Measurements from ENCODE around the gene TRIM68.

The TRIM68 gene

DNA sequence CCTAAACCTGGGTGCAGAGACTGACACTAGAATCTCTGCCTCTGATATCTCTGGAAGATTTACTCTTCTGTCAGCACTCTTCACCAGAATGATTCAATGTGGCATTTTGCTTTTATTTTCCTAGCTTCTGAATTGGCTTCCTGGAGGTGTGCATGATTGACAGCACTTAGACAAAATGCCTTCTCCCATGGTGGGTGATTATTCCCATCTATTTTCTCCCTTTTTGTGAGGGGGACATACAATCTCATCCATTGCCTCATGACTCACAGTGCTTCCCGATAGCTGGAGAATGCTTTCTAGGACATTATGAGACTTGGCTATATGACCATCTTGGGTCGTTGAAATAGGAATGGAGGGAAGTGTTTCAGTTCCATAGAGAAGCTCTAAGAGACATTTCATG is 4.0 kb upstream of the TRIM68 start:
- Histone ChIP-seq H3K9ac (ENCODE audit: low read length) (no peak overlapping the region), H4K20me1 (ENCODE audit: insufficient read depth, low read length) (no peaks in the 10 kb centered on the region), H2AFZ (ENCODE audit: low read depth, low read length) (no peak overlapping the region), H3K27ac (ENCODE audit: low read length) (no peak overlapping the region), H3K9me3 (ENCODE audit: insufficient read depth, low read length) (no peaks in the 10 kb centered on the region), H3K36me3 (replicated peaks; ENCODE audit: low read depth, low read length) (no peaks in the 10 kb centered on the region), H3K4me3 (ENCODE audit: low read length) (no peak overlapping the region), H3K4me2 (ENCODE audit: low read length) (no peak overlapping the region), H3K79me2 (ENCODE audit: low read length) (peaks cover 4% of the 10 kb centered on the region; the same call in 1 of the 2 replicates), H3K4me1 (ENCODE audit: low read length) (peaks cover 18% of the 10 kb centered on the region), H3K27me3 (ENCODE audit: low read depth, low read length) (no peaks in the 10 kb centered on the region)
- no peak for TF ChIP-seq EZH2phosphoT487 (IDR thresholded peaks at IDR 0.05; ENCODE audit: low read depth)
- TF ChIP-seq, protein P1, sequence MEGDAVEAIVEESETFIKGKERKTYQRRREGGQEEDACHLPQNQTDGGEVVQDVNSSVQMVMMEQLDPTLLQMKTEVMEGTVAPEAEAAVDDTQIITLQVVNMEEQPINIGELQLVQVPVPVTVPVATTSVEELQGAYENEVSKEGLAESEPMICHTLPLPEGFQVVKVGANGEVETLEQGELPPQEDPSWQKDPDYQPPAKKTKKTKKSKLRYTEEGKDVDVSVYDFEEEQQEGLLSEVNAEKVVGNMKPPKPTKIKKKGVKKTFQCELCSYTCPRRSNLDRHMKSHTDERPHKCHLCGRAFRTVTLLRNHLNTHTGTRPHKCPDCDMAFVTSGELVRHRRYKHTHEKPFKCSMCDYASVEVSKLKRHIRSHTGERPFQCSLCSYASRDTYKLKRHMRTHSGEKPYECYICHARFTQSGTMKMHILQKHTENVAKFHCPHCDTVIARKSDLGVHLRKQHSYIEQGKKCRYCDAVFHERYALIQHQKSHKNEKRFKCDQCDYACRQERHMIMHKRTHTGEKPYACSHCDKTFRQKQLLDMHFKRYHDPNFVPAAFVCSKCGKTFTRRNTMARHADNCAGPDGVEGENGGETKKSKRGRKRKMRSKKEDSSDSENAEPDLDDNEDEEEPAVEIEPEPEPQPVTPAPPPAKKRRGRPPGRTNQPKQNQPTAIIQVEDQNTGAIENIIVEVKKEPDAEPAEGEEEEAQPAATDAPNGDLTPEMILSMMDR (IDR thresholded peaks at IDR 0.05; ENCODE audit: low read depth, low read length): no peak

DNA sequence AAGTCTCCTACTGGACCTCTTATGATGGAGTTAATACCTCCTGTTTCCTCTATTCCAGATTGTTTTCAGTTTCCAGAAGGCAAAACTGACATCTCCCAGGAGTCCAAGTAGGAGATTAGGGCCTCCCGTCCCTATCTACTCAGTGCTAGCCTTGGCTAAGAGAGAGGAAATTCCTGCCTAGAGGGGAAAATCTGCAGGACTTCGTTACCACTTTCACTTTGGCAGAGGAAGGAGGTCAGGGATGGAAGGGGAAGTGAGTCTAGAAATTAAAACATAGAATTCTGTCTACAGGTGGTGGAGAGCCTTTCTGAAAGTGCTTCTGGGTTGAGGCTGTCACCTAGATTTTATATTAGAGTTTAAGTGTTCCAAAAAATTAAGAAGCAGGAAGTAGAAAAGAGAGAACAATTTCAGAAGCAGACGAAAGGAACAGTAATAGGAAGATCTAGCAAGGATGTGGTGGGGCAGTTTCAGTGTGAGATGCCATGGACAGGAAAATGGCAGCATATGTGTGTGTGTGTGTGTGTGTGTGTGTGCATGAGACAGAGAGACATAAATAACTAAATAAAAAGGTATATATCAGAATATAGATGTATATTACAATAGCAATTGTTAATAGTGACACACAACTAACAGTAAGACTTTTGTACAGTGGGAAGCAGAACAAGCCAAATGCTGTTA is 2.4 kb upstream of the TRIM68 start:
- H3K79me2 ChIP-seq (ENCODE audit: low read length): peaks cover 4% of the 10 kb centered on the region; the same call in 1 of the 2 replicates
- H3K27ac ChIP-seq (ENCODE audit: low read length): no peak overlapping the region
- H3K4me2 ChIP-seq (ENCODE audit: low read length): peak overlapping the region; percentile 53
- H3K4me3 ChIP-seq (ENCODE audit: low read length): peak overlapping the region; percentile 44
- no peaks in the 10 kb centered on the region for H3K36me3 ChIP-seq (replicated peaks; ENCODE audit: low read depth, low read length)
- H2AFZ ChIP-seq (ENCODE audit: low read depth, low read length): peak overlapping the region; percentile 95
- no peaks in the 10 kb centered on the region for H3K27me3 ChIP-seq (ENCODE audit: low read depth, low read length)
- no peak for TF ChIP-seq EZH2phosphoT487 (IDR thresholded peaks at IDR 0.05; ENCODE audit: low read depth)
- TF ChIP-seq, protein P1 (IDR thresholded peaks at IDR 0.05; ENCODE audit: low read depth, low read length): no peak
- peaks cover 21% of the 10 kb centered on the region for H3K4me1 ChIP-seq (ENCODE audit: low read length)
- no peaks in the 10 kb centered on the region for H4K20me1 ChIP-seq (ENCODE audit: insufficient read depth, low read length)
- H3K9me3 ChIP-seq (ENCODE audit: insufficient read depth, low read length): no peaks in the 10 kb centered on the region
- H3K9ac ChIP-seq (ENCODE audit: low read length): 0 out of 2 replicates have a peak overlapping the region, but pooled peaks have one; percentile 16

DNA sequence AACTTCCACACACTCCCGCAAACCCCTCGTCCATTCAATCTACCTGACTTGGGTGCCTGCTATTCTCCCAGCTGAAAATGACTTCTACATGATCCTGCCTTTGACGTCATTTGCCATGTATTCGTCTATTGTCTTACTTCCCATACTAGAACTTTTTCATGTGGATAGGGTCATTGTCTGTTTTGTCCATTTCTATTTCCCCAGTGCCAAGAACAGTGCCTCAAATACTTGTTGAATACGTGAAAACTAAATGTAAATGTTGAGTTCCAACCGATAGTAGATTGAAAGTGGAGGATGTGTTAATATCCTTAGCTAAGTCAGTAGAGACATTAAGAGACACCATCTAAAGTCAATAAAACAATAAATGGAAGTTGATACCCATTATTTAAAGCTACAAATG is 935 bp downstream of the TRIM68 start:
- H3K4me2 ChIP-seq (ENCODE audit: low read length): peak overlapping the region; percentile 88
- peak overlapping the region; percentile 84 for H3K9ac ChIP-seq (ENCODE audit: low read length)

More for the DNA sequence above, 935 bp downstream of the TRIM68 start:
- Histone ChIP-seq H2AFZ (ENCODE audit: low read depth, low read length) (0 out of 2 replicates have a peak overlapping the region, but pooled peaks have one; percentile 99), H3K36me3 (replicated peaks; ENCODE audit: low read depth, low read length) (peaks cover 7% of the 10 kb centered on the region), H3K9me3 (ENCODE audit: insufficient read depth, low read length) (no peaks in the 10 kb centered on the region), H3K4me3 (ENCODE audit: low read length) (peak overlapping the region; percentile 92), H3K79me2 (ENCODE audit: low read length) (peaks cover 4% of the 10 kb centered on the region; the same call in 1 of the 2 replicates), H3K27ac (ENCODE audit: low read length) (no peak overlapping the region), H4K20me1 (ENCODE audit: insufficient read depth, low read length) (no peaks in the 10 kb centered on the region), H3K27me3 (ENCODE audit: low read depth, low read length) (no peaks in the 10 kb centered on the region), H3K4me1 (ENCODE audit: low read length) (peaks cover 21% of the 10 kb centered on the region)
- TF ChIP-seq, protein P1 (IDR thresholded peaks at IDR 0.05; ENCODE audit: low read depth, low read length): no peak
- TF ChIP-seq EZH2phosphoT487 (IDR thresholded peaks at IDR 0.05; ENCODE audit: low read depth): no peak
